MM.1S (cell line): ENCODE measurements around the gene NEURL1B.

Experiments
- DNase-seq: peaks from one replicate; pipeline ENCODE4 v3.0.0-alpha.2; 2015
- H2AFZ ChIP-seq: fragments of 300-600 bp; sonication (generic); 2 replicates; pipeline ENCODE4 v1.6.0; 2016; ENCODE audit warnings: antibody characterized with exemption, low read length
- H3F3A ChIP-seq: fragments of 300-600 bp; sonication (generic); 2 replicates; pipeline ENCODE4 v1.6.1; 2016; ENCODE audit warnings: mild to moderate bottlenecking, antibody characterized with exemption, low read length, moderate library complexity, mixed read lengths; ENCODE audit not compliant: insufficient read depth
- H3K27ac ChIP-seq: fragments of 300-600 bp; sonication (generic); 2 replicates; pipeline ENCODE4 v1.5.1; 2016; ENCODE audit warnings: mild to moderate bottlenecking, low read length
- H3K27me3 ChIP-seq: fragments of 300-600 bp; sonication (generic); replicated peaks from 2 replicates; pipeline ENCODE4 v1.6.0; 2016; ENCODE audit warnings: low read length; ENCODE audit not compliant: insufficient read depth
- H3K36me3 ChIP-seq: fragments of 300-600 bp; sonication (generic); replicated peaks from 2 replicates; pipeline ENCODE4 v1.6.1; 2016; ENCODE audit warnings: mild to moderate bottlenecking, low read length, mixed read lengths; ENCODE audit not compliant: insufficient read depth
- H3K4me1 ChIP-seq: fragments of 300-600 bp; sonication (generic); 2 replicates; pipeline ENCODE4 v1.6.1; 2016; ENCODE audit warnings: low read length, mixed read lengths
- H3K4me2 ChIP-seq: fragments of 300-600 bp; sonication (generic); 2 replicates; pipeline ENCODE4 v1.6.0; 2016; ENCODE audit warnings: low read depth, low read length
- H3K4me3 ChIP-seq: fragments of 300-600 bp; sonication (generic); 2 replicates; pipeline ENCODE4 v1.5.1; 2016; ENCODE audit warnings: low read length, mixed read lengths
- H3K79me2 ChIP-seq: fragments of 300-600 bp; sonication (generic); 2 replicates; pipeline ENCODE4 v1.6.1; 2016; ENCODE audit warnings: mixed run types, low read length, mixed read lengths
- H3K9ac ChIP-seq: fragments of 300-600 bp; sonication (generic); 2 replicates; pipeline ENCODE4 v1.6.1; 2016; ENCODE audit warnings: low read length, mixed read lengths
- H3K9me2 ChIP-seq: fragments of 300-600 bp; sonication (generic); replicated peaks from 2 replicates; pipeline ENCODE4 v1.6.1; 2016; ENCODE audit warnings: mild to moderate bottlenecking, low read length, mixed read lengths; ENCODE audit not compliant: insufficient read depth
- H3K9me3 ChIP-seq: fragments of 300-600 bp; sonication (generic); replicated peaks from 2 replicates; pipeline ENCODE4 v1.6.1; 2016; ENCODE audit warnings: mild to moderate bottlenecking, low read length, mixed read lengths; ENCODE audit not compliant: insufficient read depth
- H4K20me1 ChIP-seq: fragments of 300-600 bp; sonication (generic); 2 replicates; pipeline ENCODE4 v1.6.1; 2016; ENCODE audit warnings: mild to moderate bottlenecking, low read length, moderate library complexity, mixed read lengths; ENCODE audit not compliant: insufficient read depth
- EZH2 ChIP-seq: fragments of 300-600 bp; sonication (generic); optimal IDR thresholded peaks from 2 replicates; pipeline ENCODE3; 2017; ENCODE audit warnings: low read depth, mild to moderate bottlenecking, antibody characterized with exemption, low read length, mixed read lengths
- EZH2phosphoT487 ChIP-seq: fragments of 300-600 bp; sonication (generic); IDR thresholded peaks from 2 replicates; pipeline ENCODE4 v1.6.1; 2018; ENCODE audit warnings: antibody characterized with exemption, low read length
- TF ChIP-seq, protein P1 (sequence below): fragments of 300-600 bp; sonication (generic); IDR thresholded peaks from 2 replicates; pipeline ENCODE4 v1.5.1; 2016; ENCODE audit warnings: antibody characterized with exemption, low read length, mixed read lengths

NEURL1B gene

DNA sequence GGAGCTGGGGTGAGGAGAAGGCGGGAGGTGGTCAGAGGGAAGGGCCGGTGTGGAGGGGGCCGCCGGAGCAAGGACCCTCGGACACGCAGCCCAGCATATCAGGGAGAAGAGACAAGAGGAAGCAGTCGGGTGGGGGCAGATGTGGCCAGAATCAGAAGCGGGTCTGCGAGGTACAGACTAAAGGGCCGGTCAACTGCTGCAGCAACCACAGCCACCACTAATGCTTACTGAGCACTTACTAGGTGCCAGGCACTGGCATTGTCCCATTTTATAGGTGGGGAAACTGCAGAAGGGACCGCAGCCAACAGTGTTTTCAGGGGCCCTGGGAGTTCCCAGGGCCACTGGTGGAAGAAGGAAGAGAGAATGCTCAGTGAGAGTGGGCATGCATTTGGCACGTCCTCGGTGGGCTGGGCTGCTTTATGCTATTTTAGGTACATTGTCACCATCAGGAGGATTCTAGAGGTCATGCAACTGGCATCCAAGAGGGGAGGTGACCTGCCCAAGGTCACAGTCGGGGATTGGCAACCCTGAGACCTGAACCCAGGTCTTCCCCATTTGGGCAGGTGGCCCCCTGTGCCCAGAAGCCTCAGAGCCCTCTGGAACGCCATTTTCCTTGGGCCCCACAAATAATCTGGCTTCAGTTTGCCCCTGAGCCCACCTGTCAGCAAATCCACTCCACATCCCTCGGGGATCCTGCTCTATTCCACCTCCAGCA is 76.6 kb downstream of the NEURL1B start:
- no peak overlapping the region for H2AFZ ChIP-seq
- 0 out of 2 replicates have a peak overlapping the region, but pooled peaks have one; percentile 1 for H3K9ac ChIP-seq
- no peaks in the 10 kb centered on the region for H4K20me1 ChIP-seq
- H3K27ac ChIP-seq, result no peak overlapping the region
- TF ChIP-seq EZH2 (no peak), EZH2phosphoT487 (no peak)
- TF ChIP-seq, protein P1, sequence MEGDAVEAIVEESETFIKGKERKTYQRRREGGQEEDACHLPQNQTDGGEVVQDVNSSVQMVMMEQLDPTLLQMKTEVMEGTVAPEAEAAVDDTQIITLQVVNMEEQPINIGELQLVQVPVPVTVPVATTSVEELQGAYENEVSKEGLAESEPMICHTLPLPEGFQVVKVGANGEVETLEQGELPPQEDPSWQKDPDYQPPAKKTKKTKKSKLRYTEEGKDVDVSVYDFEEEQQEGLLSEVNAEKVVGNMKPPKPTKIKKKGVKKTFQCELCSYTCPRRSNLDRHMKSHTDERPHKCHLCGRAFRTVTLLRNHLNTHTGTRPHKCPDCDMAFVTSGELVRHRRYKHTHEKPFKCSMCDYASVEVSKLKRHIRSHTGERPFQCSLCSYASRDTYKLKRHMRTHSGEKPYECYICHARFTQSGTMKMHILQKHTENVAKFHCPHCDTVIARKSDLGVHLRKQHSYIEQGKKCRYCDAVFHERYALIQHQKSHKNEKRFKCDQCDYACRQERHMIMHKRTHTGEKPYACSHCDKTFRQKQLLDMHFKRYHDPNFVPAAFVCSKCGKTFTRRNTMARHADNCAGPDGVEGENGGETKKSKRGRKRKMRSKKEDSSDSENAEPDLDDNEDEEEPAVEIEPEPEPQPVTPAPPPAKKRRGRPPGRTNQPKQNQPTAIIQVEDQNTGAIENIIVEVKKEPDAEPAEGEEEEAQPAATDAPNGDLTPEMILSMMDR, result no peak
- H3K27me3 ChIP-seq, result no peaks in the 10 kb centered on the region
- DNase-seq, result no peak
- H3K9me2 ChIP-seq, result no peaks in the 10 kb centered on the region
- H3F3A ChIP-seq, result no peaks in the 10 kb centered on the region
- no peaks in the 10 kb centered on the region for H3K4me1 ChIP-seq
- H3K36me3 ChIP-seq, result no peaks in the 10 kb centered on the region
- no peak overlapping the region for H3K4me3 ChIP-seq
- H3K9me3 ChIP-seq, result no peaks in the 10 kb centered on the region
- H3K4me2 ChIP-seq, result no peak overlapping the region
- no peaks in the 10 kb centered on the region for H3K79me2 ChIP-seq

DNA sequence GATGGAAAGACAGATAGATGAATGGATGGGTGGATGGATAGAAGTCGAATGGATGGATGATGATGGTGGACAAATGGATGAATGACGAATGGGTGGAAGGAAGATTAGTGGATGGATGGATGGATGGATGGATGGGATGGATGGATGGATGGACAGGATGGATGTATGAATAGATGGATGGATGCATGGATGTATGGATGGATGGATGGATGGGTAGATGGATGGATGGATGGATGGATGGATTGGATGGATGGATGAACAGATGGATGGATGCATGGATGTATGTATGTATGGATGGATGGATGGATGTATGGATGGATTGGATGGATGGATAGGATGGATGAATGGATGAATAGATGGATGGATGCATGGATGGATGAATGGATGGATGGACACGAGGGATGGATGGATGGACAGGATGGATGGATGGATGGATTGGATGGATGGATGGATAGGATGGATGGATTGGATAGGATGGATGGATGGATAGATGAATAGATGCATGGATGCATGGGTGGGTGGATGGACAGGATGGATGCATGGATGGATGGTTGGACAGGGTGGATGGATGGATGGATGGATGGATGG is 77.6 kb downstream of the NEURL1B start:
- Histone ChIP-seq H3K36me3 (no peaks in the 10 kb centered on the region), H3K27ac (no peak overlapping the region), H3K27me3 (no peaks in the 10 kb centered on the region), H4K20me1 (no peaks in the 10 kb centered on the region), H2AFZ (no peak overlapping the region), H3K79me2 (no peaks in the 10 kb centered on the region), H3F3A (no peaks in the 10 kb centered on the region), H3K9me3 (no peaks in the 10 kb centered on the region), H3K4me1 (no peaks in the 10 kb centered on the region), H3K4me3 (no peak overlapping the region), H3K9ac (no peak overlapping the region), H3K9me2 (no peaks in the 10 kb centered on the region), H3K4me2 (no peak overlapping the region)
- no peak for DNase-seq
- TF ChIP-seq, protein P1, result no peak

DNA sequence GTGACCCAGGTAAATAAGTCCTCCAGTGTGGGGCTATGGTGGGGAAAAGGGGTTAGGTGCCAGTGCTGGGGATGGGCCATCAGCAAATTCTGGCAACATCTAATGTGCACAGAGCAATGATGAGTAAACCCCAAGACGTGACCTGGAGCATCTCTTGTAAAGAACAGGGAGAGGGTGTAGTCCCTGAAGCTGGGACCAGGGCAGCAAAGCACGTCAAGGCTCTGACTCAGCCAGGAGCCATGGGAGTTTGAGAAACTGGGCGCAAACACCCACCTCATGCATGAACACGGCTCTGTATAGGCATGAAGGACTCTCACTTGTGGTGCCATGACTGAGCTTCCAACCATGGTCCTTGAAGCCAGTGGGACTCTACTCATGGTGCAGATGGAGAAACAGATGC is 78.1 kb downstream of the NEURL1B start:
- Histone ChIP-seq H3K27ac (no peak overlapping the region), H3K27me3 (no peaks in the 10 kb centered on the region), H3F3A (no peaks in the 10 kb centered on the region), H3K36me3 (no peaks in the 10 kb centered on the region), H3K9ac (no peak overlapping the region), H3K9me2 (no peaks in the 10 kb centered on the region), H4K20me1 (no peaks in the 10 kb centered on the region), H2AFZ (no peak overlapping the region), H3K4me3 (no peak overlapping the region), H3K9me3 (no peaks in the 10 kb centered on the region), H3K79me2 (no peaks in the 10 kb centered on the region), H3K4me2 (no peak overlapping the region), H3K4me1 (no peaks in the 10 kb centered on the region)
- no peak for DNase-seq
- TF ChIP-seq, protein P1, result no peak
- TF ChIP-seq EZH2phosphoT487 (no peak), EZH2 (no peak)
